OCI-LY3 (cell line): ENCODE results near the gene DDX50.

Experiments used
- EZH2phosphoT487 ChIP-seq: fragments of 200-600 bp; shearing (Covaris generic); IDR thresholded peaks from 2 replicates; pipeline ENCODE4 v1.6.1; 2018; ENCODE audit warnings: antibody characterized with exemption, mixed run types, low read depth
- TF ChIP-seq, protein P1 (sequence below): fragments of 200-600, 300-600 bp; sonication (generic); IDR thresholded peaks from 2 replicates; pipeline ENCODE4 v1.5.1; 2014; ENCODE audit warnings: antibody characterized with exemption, low read length, low read depth

DNA sequence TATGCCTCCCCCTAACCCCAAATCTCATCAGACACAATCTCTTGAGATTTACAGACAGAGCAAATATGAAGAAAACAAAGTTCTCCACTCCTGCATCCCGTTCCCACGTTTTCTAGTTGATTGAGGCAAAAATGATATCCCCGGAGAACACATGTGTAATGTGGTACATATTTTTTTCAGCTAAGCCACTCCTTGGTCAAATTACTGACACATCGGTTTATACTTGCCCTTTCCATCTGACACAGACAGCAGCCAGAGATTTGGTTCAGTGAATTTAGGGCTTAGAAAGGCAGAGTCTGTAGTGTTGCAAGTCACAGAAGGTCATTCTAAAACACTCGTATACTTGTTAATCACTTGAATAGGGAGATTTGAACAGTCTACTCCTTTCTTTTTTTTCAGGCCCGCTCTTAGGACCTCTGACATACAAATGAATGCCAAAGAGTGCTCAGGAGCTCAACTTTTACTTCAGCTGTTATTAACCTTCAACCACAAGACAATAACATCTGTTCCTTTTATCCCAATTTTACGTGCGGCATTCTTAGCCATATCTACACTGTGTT lies 1.8 kb upstream of the DDX50 start:
- TF ChIP-seq, protein P1, sequence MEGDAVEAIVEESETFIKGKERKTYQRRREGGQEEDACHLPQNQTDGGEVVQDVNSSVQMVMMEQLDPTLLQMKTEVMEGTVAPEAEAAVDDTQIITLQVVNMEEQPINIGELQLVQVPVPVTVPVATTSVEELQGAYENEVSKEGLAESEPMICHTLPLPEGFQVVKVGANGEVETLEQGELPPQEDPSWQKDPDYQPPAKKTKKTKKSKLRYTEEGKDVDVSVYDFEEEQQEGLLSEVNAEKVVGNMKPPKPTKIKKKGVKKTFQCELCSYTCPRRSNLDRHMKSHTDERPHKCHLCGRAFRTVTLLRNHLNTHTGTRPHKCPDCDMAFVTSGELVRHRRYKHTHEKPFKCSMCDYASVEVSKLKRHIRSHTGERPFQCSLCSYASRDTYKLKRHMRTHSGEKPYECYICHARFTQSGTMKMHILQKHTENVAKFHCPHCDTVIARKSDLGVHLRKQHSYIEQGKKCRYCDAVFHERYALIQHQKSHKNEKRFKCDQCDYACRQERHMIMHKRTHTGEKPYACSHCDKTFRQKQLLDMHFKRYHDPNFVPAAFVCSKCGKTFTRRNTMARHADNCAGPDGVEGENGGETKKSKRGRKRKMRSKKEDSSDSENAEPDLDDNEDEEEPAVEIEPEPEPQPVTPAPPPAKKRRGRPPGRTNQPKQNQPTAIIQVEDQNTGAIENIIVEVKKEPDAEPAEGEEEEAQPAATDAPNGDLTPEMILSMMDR, result no peak
- no peak for TF ChIP-seq EZH2phosphoT487
